ENCODE results near the gene RPL32. TPM values are rescaled to one million over a fixed set of nuclear protein-coding genes. Genes with fewer than 3 reads are reported as not detected.

Gene RPL32
- total and polyA plus RNA-seq, 2 donors (not counting 3 experiments of a cell fraction or from before 2014, with no cell fraction given), result 1,075 to 1,588 TPM

- Histone ChIP-seq H3K4me3 (replicated peaks in 1 of 3; ENCODE audit: insufficient read depth in 1 of 3, low read depth in 1 of 3, low read length in 3 of 3) (no peak overlapping the region), H3K27ac (ENCODE audit: insufficient read depth, low read depth, low read length) (no peak overlapping the region), H2AFZ (ENCODE audit: low read depth, low read length) (no peak overlapping the region), H3K9me1 (replicated peaks; ENCODE audit: control insufficient read depth, extremely low read depth, insufficient read depth, low read length) (no peaks in the 10 kb centered on the region), H3K79me2 (ENCODE audit: control insufficient read depth, insufficient read depth, low read length) (no peaks in the 10 kb centered on the region), H3K9me3 (replicated peaks; ENCODE audit: control insufficient read depth, insufficient read depth, low read length) (no peaks in the 10 kb centered on the region), H4K20me1 (replicated peaks; ENCODE audit: control insufficient read depth, extremely low read depth, insufficient read depth, low read length) (no peaks in the 10 kb centered on the region), H3K4me1 (ENCODE audit: control insufficient read depth, extremely low read depth, insufficient read depth, low read length) (peaks cover 5% of the 10 kb centered on the region), H3K36me3 (ENCODE audit: control insufficient read depth in 2 of 2, extremely low read depth in 1 of 2, insufficient read depth in 2 of 2, low read length in 2 of 2) (no peaks in the 10 kb centered on the region), H3K9ac (replicated peaks; ENCODE audit: extremely low read depth, insufficient read depth, low read length) (no peak overlapping the region), H3K27me3 (ENCODE audit: control insufficient read depth in 2 of 2, insufficient read depth in 2 of 2, low read length in 2 of 2) (no peaks in the 10 kb centered on the region), H3K4me2 (ENCODE audit: insufficient read depth, low read length) (no peak overlapping the region)
- FAIRE-seq, result no peak
- ChIA-PET POLR2A (interaction anchor here (1.1 kb wide), 1 partner anchor 9 kb away, joined by 3 read pairs; no protein-coding TSS in a partner anchor), CTCF (interaction anchor here (0.7 to 4.3 kb wide), 4 partner anchors 9 to 12 kb away, joined by 3 to 30 read pairs (median 6); no protein-coding TSS in a partner anchor)
- dilution Hi-C loops (cut with MboI; ENCODE audit: extremely low pct_ligation_motif_present, low sequenced_read_pairs), result no loop called here
- no TSS peak for BruUV-seq (replicated peaks)
- DNase-seq (ENCODE audit: low read depth, low spot score), result no peak
- intact Hi-C loops (cut with micrococcal nuclease), result no loop called here
- no peak for TF ChIP-seq GATA2 (IDR thresholded peaks at IDR 0.05; ENCODE audit: insufficient read depth, insufficient read length, low read depth, low read length)
- TF ChIP-seq JUN (IDR thresholded peaks at IDR 0.05; ENCODE audit: borderline replicate concordance, insufficient read depth, insufficient read length, low read depth), result no peak
- no peak for TF ChIP-seq MAX (IDR thresholded peaks at IDR 0.05; ENCODE audit: insufficient read depth, insufficient read length)
Observed at GRCh38 chr3:12798559-12799179, 42.7 kb downstream of the RPL32 start.

DNA sequence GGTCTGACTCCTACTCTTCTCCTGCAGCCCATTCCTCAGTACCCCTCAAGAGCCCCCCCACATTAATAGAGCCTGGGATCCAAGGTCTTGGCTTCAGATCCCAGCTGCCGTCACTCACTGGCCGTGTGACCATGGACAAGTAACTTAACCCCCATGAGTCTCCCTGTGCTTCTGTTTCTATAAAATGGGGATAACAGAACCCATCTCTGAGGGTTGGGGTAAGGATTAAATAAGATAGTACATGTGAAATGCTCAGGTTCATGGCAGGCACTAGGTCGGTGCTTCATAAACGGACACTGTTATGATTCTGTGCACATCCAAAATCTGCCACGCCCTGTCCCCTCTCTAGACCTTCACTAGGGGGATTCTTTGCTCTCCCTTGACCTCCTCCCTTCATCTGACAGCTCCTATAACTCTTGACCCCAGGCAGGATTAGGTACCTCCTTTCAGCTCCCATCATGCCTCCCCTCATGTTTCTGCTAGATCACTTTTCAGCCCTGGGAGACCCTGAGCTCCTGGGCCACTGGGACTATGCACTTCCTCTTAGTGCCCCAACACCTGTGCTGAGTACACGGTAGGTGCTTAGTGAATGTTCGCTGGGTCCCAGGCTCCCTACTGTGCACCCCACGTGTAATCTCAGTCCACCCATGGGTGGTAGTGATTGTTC, 43.3 kb downstream of the RPL32 start:
- Histone ChIP-seq H4K20me1 (replicated peaks; ENCODE audit: control insufficient read depth, extremely low read depth, insufficient read depth, low read length) (no peaks in the 10 kb centered on the region), H3K9ac (replicated peaks; ENCODE audit: extremely low read depth, insufficient read depth, low read length) (no peak overlapping the region), H2AFZ (ENCODE audit: low read depth, low read length) (no peak overlapping the region), H3K9me3 (replicated peaks; ENCODE audit: control insufficient read depth, insufficient read depth, low read length) (no peaks in the 10 kb centered on the region), H3K27me3 (ENCODE audit: control insufficient read depth in 2 of 2, insufficient read depth in 2 of 2, low read length in 2 of 2) (no peaks in the 10 kb centered on the region), H3K4me1 (ENCODE audit: control insufficient read depth, extremely low read depth, insufficient read depth, low read length) (peaks cover 5% of the 10 kb centered on the region), H3K9me1 (replicated peaks; ENCODE audit: control insufficient read depth, extremely low read depth, insufficient read depth, low read length) (no peaks in the 10 kb centered on the region), H3K4me3 (replicated peaks in 1 of 3; ENCODE audit: insufficient read depth in 1 of 3, low read depth in 1 of 3, low read length in 3 of 3) (no peak overlapping the region), H3K79me2 (ENCODE audit: control insufficient read depth, insufficient read depth, low read length) (no peaks in the 10 kb centered on the region), H3K27ac (ENCODE audit: insufficient read depth, low read depth, low read length) (no peak overlapping the region), H3K36me3 (ENCODE audit: control insufficient read depth in 2 of 2, extremely low read depth in 1 of 2, insufficient read depth in 2 of 2, low read length in 2 of 2) (no peaks in the 10 kb centered on the region), H3K4me2 (ENCODE audit: insufficient read depth, low read length) (no peak overlapping the region)
- ChIA-PET POLR2A (interaction anchor here (2.1 kb wide), 1 partner anchor 12 kb away, joined by 6 read pairs; no protein-coding TSS in a partner anchor), CTCF (interaction anchor here (0.7 to 4.3 kb wide), 4 partner anchors 10 to 12 kb away, joined by 3 to 30 read pairs (median 10); no protein-coding TSS in a partner anchor)
- no peak for DNase-seq (ENCODE audit: low read depth, low spot score)
- intact Hi-C loops (cut with micrococcal nuclease), result no loop called here
- dilution Hi-C loops (cut with MboI; ENCODE audit: extremely low pct_ligation_motif_present, low sequenced_read_pairs), result no loop called here
- no TSS peak for BruUV-seq (replicated peaks)
- no peak for TF ChIP-seq EZH2 (IDR thresholded peaks at IDR 0.05; ENCODE audit: borderline replicate concordance, low read depth, low read length, severe bottlenecking)
- TF ChIP-seq CTCF (IDR thresholded peaks at IDR 0.05; ENCODE audit: extremely low read depth in 1 of 2, insufficient read depth in 1 of 2, low read depth in 1 of 2, low read length in 2 of 2), result no peak
- TF ChIP-seq MAX (IDR thresholded peaks at IDR 0.05; ENCODE audit: insufficient read depth, insufficient read length), result no peak
- TF ChIP-seq JUN (IDR thresholded peaks at IDR 0.05; ENCODE audit: borderline replicate concordance, insufficient read depth, insufficient read length, low read depth), result no peak
- TF ChIP-seq POLR2AphosphoS5 (IDR thresholded peaks at IDR 0.05; ENCODE audit: insufficient read depth, low read depth, low read length), result no peak
- TF ChIP-seq POLR2A (IDR thresholded peaks at IDR 0.05; ENCODE audit: low read depth, low read length), result no peak
- TF ChIP-seq MYC (IDR thresholded peaks at IDR 0.05; ENCODE audit: low read depth, low read length), result no peak
- no peak for TF ChIP-seq GATA2 (IDR thresholded peaks at IDR 0.05; ENCODE audit: insufficient read depth, insufficient read length, low read depth, low read length)
- TF ChIP-seq FOS (IDR thresholded peaks at IDR 0.05; ENCODE audit: borderline replicate concordance, insufficient read depth, low read length), result no peak
- FAIRE-seq, result no peak

Measured in endothelial cell of umbilical vein (primary cell).